Measurements from ENCODE around the gene N4BP3. TPM values are rescaled to one million over a fixed set of nuclear protein-coding genes. Genes with fewer than 3 reads are reported as not detected.
A peak's percentile ranks its signal among the peaks of the same experiment; 100 is the strongest.
"Not testable (repeated sequence)": the region's sequence is repeated elsewhere in the genome, so short reads cannot be mapped to it uniquely, and the experiment has no call there.

N4BP3 gene, protein sequence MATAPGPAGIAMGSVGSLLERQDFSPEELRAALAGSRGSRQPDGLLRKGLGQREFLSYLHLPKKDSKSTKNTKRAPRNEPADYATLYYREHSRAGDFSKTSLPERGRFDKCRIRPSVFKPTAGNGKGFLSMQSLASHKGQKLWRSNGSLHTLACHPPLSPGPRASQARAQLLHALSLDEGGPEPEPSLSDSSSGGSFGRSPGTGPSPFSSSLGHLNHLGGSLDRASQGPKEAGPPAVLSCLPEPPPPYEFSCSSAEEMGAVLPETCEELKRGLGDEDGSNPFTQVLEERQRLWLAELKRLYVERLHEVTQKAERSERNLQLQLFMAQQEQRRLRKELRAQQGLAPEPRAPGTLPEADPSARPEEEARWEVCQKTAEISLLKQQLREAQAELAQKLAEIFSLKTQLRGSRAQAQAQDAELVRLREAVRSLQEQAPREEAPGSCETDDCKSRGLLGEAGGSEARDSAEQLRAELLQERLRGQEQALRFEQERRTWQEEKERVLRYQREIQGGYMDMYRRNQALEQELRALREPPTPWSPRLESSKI
- 1 to 10 TPM; 3.8 to 4.4 (median 3.9) TPM for polyA plus RNA-seq (ENCODE audit: insufficient read length in 3 of 3)

- DNase-seq (ENCODE audit: low read depth in 3 of 3, low spot score in 2 of 3) = peak in 1 of 3 donors; percentile 68
Measured at GRCh38 chr5:178113141-178113787, at the start of gene N4BP3. TSS of gene N4BP3 (plus strand) at chr5:178113532. CDS start at chr5:178119584, 6,052 bp downstream.

- no peak for DNase-seq (ENCODE audit: low read depth in 3 of 3, low spot score in 2 of 3)
Measured at GRCh38 chr5:178067755-178068154, 45.6 kb upstream of the N4BP3 start.

DNA sequence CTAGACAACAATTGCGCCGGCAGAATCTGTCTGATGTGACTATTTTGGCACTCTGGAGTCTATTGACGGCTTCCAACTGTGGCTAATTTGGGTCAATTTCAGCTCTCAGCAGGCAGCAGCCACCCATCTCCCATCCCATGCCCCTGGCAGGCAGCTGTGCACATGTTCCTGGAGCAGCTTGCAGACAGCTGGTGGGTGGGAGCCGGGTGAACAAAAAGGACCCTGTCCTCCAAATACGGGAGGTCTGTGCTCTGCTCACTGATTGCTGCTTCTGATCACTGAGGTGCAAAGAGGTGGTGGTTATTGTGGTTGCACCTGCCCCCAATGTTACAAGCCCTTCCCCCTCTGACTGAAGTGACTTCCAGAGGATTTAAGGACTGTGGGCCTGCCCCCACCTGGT, 45.0 kb upstream of the N4BP3 start:
- DNase-seq (ENCODE audit: low read depth in 3 of 3, low spot score in 2 of 3) = no peak

- no peak for DNase-seq (ENCODE audit: low read depth in 3 of 3, low spot score in 2 of 3)
Measured at GRCh38 chr5:178069909-178070308, 43.4 kb upstream of the N4BP3 start.

DNA sequence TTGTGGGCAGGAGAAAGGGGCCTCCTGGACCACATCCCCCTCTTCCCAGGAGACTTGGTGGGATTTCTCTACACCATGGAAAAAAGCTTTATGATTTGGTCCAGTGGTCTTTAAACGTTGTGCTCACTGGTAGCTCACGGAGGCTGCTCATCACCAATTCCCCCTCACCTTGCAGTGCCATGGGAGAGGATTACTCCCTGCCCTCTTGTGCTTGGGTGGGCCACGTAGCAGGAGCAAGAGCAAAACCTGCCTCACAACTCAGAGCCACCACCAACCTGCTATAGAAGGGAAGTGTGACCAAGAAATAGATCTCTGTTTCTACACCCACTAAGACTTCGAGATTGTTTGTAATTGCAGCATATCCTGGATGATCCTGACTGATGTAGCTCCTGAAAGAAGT, 42.2 kb upstream of the N4BP3 start:
- DNase-seq (ENCODE audit: low read depth in 3 of 3, low spot score in 2 of 3) = no peak

GRCh38 chr5:178072749-178073148, 40.6 kb upstream of the N4BP3 start:
- DNase-seq (ENCODE audit: low read depth in 3 of 3, low spot score in 2 of 3) = no peak

- no peak for DNase-seq (ENCODE audit: low read depth in 3 of 3, low spot score in 2 of 3)
Measured at GRCh38 chr5:178074266-178074952, 38.9 kb upstream of the N4BP3 start.

DNA sequence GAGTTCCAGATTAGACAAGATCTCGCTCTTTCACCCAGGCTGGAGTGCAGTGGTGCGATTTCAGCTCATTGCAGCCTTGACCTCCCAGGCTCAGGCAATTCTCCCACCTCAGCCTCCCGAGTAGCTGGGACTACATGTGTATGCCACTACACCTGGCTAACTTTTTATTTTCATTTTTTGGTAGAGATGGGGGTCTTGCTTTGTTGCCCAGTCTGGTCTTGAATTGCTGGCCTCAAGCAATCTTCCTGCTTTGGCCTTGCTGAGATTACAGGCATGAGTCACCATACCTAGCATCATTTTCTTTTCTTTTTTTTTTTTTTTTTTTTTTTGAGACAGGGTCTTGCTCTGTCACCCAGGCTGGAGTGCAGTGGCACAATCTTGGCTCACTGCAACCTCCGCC, 36.4 kb upstream of the N4BP3 start:
- DNase-seq (ENCODE audit: low read depth in 3 of 3, low spot score in 2 of 3) = not testable (repeated sequence)

- DNase-seq (ENCODE audit: low read depth in 3 of 3, low spot score in 2 of 3) = no peak
Measured at GRCh38 chr5:178077751-178078150, 35.6 kb upstream of the N4BP3 start.

GRCh38 chr5:178078197-178079010, 34.9 kb upstream of the N4BP3 start:
- DNase-seq (ENCODE audit: low read depth in 3 of 3, low spot score in 2 of 3) = no peak

DNA sequence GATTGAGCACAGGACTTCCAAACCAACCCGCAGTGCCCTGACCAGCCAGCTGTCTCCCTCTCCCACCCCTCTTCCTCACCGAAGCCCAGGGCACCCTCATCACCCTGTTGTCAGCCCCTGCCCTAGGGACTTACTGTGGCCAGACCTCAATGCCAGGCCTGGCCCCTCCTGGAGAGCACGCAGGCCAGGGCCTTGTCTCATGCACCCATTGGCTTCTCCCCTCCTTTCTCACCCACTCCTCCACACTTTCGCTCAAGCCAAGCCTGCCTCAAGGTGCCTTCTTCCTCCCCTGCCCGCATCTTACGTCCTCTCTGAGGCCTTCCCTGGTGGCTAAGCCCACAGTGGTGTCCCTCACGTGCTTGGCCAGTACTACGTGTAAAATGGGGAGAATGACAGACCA, 33.3 kb upstream of the N4BP3 start:
- no peak for DNase-seq (ENCODE audit: low read depth in 3 of 3, low spot score in 2 of 3)

DNA sequence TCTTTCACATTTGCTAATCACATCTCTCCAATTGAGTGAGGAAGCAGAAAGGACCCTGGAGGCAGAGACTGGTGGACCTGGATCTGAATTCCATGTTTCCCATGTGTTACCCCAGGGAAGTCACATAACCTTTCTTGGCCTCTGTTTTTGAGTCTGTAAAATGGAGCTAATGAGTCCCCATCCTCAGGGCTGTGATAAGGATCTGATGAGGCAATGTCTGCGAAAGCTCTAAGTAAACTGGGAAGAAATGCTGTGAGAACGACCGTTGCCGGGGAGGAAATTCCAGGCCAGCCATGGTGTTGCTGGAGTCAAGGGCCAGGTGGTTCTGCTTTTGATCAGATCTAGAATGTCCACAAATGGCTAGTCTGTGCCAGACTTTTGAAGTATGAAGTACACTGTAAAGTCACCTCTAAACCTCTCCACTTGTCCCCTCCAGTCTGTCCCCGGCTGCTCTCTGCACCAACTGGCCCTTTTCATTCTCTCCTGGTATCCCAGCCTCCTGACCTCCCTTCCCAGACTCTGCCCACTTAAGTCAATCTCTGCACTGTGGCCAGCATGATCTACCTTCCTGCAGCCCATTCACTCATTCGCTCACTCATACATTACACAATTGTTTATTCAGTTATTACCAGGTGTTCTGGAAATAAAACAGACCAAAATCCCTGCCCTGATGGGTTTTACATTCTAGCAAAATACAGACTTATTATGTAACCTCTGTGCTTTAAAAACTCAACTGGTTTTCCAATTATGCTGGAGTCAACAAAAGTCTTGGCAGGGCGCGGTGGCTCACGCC, 32.5 kb upstream of the N4BP3 start:
- no peak for DNase-seq (ENCODE audit: low read depth in 3 of 3, low spot score in 2 of 3)

- DNase-seq (ENCODE audit: low read depth in 3 of 3, low spot score in 2 of 3) = no peak
Measured at GRCh38 chr5:178081571-178082243, 31.6 kb upstream of the N4BP3 start.

GRCh38 chr5:178083922-178084321, 29.4 kb upstream of the N4BP3 start:
- no peak for DNase-seq (ENCODE audit: low read depth in 3 of 3, low spot score in 2 of 3)

- DNase-seq (ENCODE audit: low read depth in 3 of 3, low spot score in 2 of 3) = no peak
Measured at GRCh38 chr5:178085316-178085715, 28.0 kb upstream of the N4BP3 start.

- no peak for DNase-seq (ENCODE audit: low read depth in 3 of 3, low spot score in 2 of 3)
Measured at GRCh38 chr5:178086266-178086665, 27.1 kb upstream of the N4BP3 start.

- DNase-seq (ENCODE audit: low read depth in 3 of 3, low spot score in 2 of 3) = not testable (repeated sequence)
Measured at GRCh38 chr5:178087199-178087598, 26.1 kb upstream of the N4BP3 start.

- DNase-seq (ENCODE audit: low read depth in 3 of 3, low spot score in 2 of 3) = no peak
Measured at GRCh38 chr5:178090856-178091255, 22.5 kb upstream of the N4BP3 start.

- no peak for DNase-seq (ENCODE audit: low read depth in 3 of 3, low spot score in 2 of 3)
Measured at GRCh38 chr5:178093134-178093533, 20.2 kb upstream of the N4BP3 start.

Data from right renal cortex interstitium (tissue), 3 donors.